Brain microvascular endothelial cell (primary cell): ENCODE data around the gene COL25A1.

Experiments
- DNase-seq: peaks from one replicate; pipeline ENCODE4 v3.0.0-alpha.2; 2020
- H3K27ac ChIP-seq: fragments of 250-450 bp; sonication (Bioruptor Pico); 2 replicates; pipeline ENCODE4 v1.5.1; 2020; ENCODE audit warnings: mild to moderate bottlenecking, moderate library complexity
- H3K27me3 ChIP-seq: fragments of 250-450 bp; sonication (Bioruptor Pico); replicated peaks from 2 replicates; pipeline ENCODE4 v1.5.1; 2020; ENCODE audit warnings: mild to moderate bottlenecking
- H3K36me3 ChIP-seq: fragments of 250-450 bp; sonication (Bioruptor Pico); replicated peaks from 2 replicates; pipeline ENCODE4 v1.5.1; 2020; ENCODE audit warnings: mild to moderate bottlenecking
- H3K4me3 ChIP-seq: 2 replicates; pipeline ENCODE4 v1.5.1; 2011; ENCODE audit warnings: low read depth, mild to moderate bottlenecking, control low read depth, low read length, moderate library complexity
- CTCF ChIP-seq: IDR thresholded peaks from 2 replicates; pipeline ENCODE4 v1.5.1; 2011; ENCODE audit warnings: low read depth, mild to moderate bottlenecking, moderate library complexity, low read length, control low read depth, inconsistent platforms; ENCODE audit errors: missing control alignments
- in situ Hi-C: cut with HindIII; loops from 2 replicates; pipeline ENCODE4 v1.10.0; 2017; ENCODE audit warnings: low sequenced_read_pairs, low pct_ligation_motif_present

COL25A1 gene

GRCh38 chr4:108926061-108926460 lies 376.4 kb downstream of the COL25A1 start:
- Histone ChIP-seq H3K27me3 (no peaks in the 10 kb centered on the region), H3K4me3 (no peak overlapping the region), H3K27ac (no peak overlapping the region), H3K36me3 (no peaks in the 10 kb centered on the region)
- in situ Hi-C loops, result no loop called here
- TF ChIP-seq CTCF, result no peak
- peak; percentile 8 for DNase-seq

GRCh38 chr4:108922191-108922590 lies 380.3 kb downstream of the COL25A1 start:
- in situ Hi-C loops, result no loop called here
- no peaks in the 10 kb centered on the region for H3K36me3 ChIP-seq
- H3K27ac ChIP-seq, result no peak overlapping the region
- no peak for TF ChIP-seq CTCF
- no peaks in the 10 kb centered on the region for H3K27me3 ChIP-seq
- no peak for DNase-seq
- H3K4me3 ChIP-seq, result no peak overlapping the region

- Histone ChIP-seq H3K27ac (no peak overlapping the region), H3K27me3 (no peaks in the 10 kb centered on the region), H3K36me3 (no peaks in the 10 kb centered on the region), H3K4me3 (no peak overlapping the region)
- no peak for DNase-seq
- in situ Hi-C loops, result no loop called here
- TF ChIP-seq CTCF, result no peak
Observed at GRCh38 chr4:108920395-108921087, 381.9 kb downstream of the COL25A1 start.

- no peaks in the 10 kb centered on the region for H3K36me3 ChIP-seq
- H3K4me3 ChIP-seq, result no peak overlapping the region
- no peaks in the 10 kb centered on the region for H3K27me3 ChIP-seq
- TF ChIP-seq CTCF, result no peak
- no peak overlapping the region for H3K27ac ChIP-seq
- DNase-seq, result no peak
- in situ Hi-C loops, result no loop called here
Observed at GRCh38 chr4:108919226-108919893, 383.1 kb downstream of the COL25A1 start.

GRCh38 chr4:108917255-108917654 lies 385.2 kb downstream of the COL25A1 start:
- Histone ChIP-seq H3K27me3 (no peaks in the 10 kb centered on the region), H3K4me3 (no peak overlapping the region), H3K27ac (no peak overlapping the region), H3K36me3 (no peaks in the 10 kb centered on the region)
- in situ Hi-C loops, result no loop called here
- TF ChIP-seq CTCF, result no peak
- DNase-seq, result no peak
